HCT116 (cell line): Measurements from ENCODE around the gene UNKL.

Experiments used
- CBX3 ChIP-seq: IDR thresholded peaks from 2 replicates; pipeline ENCODE4 v1.6.1; 2012; ENCODE audit warnings: low read depth
- CTCF ChIP-seq, 3 experiments: fragments of 200-600 bp in 1 of 3; sonication (generic) in 1 of 3; IDR thresholded peaks in 2 of 3; conservative IDR thresholded peaks in 1 of 3; 2 replicates each; pipeline ENCODE4 v1.5.1; 2012 to 2017; ENCODE audit warnings: low read depth in 2 of 3, low read length in 2 of 3, antibody characterized with exemption in 1 of 3, borderline replicate concordance in 1 of 3, control low read depth in 1 of 3, mild to moderate bottlenecking in 1 of 3, mixed read lengths in 1 of 3, mixed run types in 1 of 3, moderate library complexity in 1 of 3; ENCODE audit not compliant: insufficient read depth in 1 of 3
- EGR1 ChIP-seq: IDR thresholded peaks from 2 replicates; pipeline ENCODE4 v1.6.1; 2012; ENCODE audit warnings: low read depth
- EZH2 ChIP-seq: fragments of 200-600 bp; sonication (generic); IDR thresholded peaks from 2 replicates; pipeline ENCODE4 v1.6.1; 2017; ENCODE audit warnings: antibody characterized with exemption, mixed run types
- JUND ChIP-seq: IDR thresholded peaks from 2 replicates; pipeline ENCODE4 v1.6.1; 2012
- MAX ChIP-seq: IDR thresholded peaks from 2 replicates; pipeline ENCODE4 v1.6.1; 2012
- POLR2A ChIP-seq: IDR thresholded peaks from 2 replicates; pipeline ENCODE4 v1.7.0; 2011; ENCODE audit warnings: borderline replicate concordance; ENCODE audit not compliant: insufficient read depth, insufficient read length; ENCODE audit errors: extremely low read depth
- POLR2AphosphoS5 ChIP-seq: IDR thresholded peaks from 2 replicates; pipeline ENCODE4 v1.6.1; 2011; ENCODE audit warnings: mild to moderate bottlenecking, low read depth, low read length, moderate library complexity
- RAD21 ChIP-seq: IDR thresholded peaks from 2 replicates; pipeline ENCODE4 v1.6.1; 2012; ENCODE audit warnings: low read depth, mild to moderate bottlenecking
- REST ChIP-seq: IDR thresholded peaks from 2 replicates; pipeline ENCODE4 v1.6.1; 2012; ENCODE audit warnings: low read depth
- SP1 ChIP-seq: IDR thresholded peaks from 2 replicates; pipeline ENCODE4 v1.6.1; 2012; ENCODE audit warnings: low read depth
- SRF ChIP-seq: IDR thresholded peaks from 2 replicates; pipeline ENCODE4 v1.6.1; 2012; ENCODE audit warnings: low read depth
- YY1 ChIP-seq: IDR thresholded peaks from 2 replicates; pipeline ENCODE4 v1.6.1; 2011; ENCODE audit warnings: low read length, low read depth, moderate library complexity, mild to moderate bottlenecking; ENCODE audit not compliant: insufficient replicate concordance; ENCODE audit errors: extremely low read depth
- ZBTB33 ChIP-seq: IDR thresholded peaks from 2 replicates; pipeline ENCODE4 v1.6.1; 2011; ENCODE audit warnings: mild to moderate bottlenecking, low read length, moderate library complexity; ENCODE audit not compliant: insufficient replicate concordance; ENCODE audit errors: extremely low read depth

GRCh38 chr16:1390239-1390779, 24.2 kb downstream of the UNKL start:
- TF ChIP-seq CTCF (IDR thresholded peaks at IDR 0.05 in 2 of 3, conservative IDR thresholded peaks at IDR 0.05 in 1 of 3; ENCODE audit: borderline replicate concordance in 1 of 3, insufficient read depth in 1 of 3, low read depth in 2 of 3, low read length in 2 of 3) (no peak), YY1 (no peak), RAD21 (no peak), POLR2A (no peak), POLR2AphosphoS5 (no peak), SP1 (no peak), ZBTB33 (no peak), MAX (no peak), REST (no peak), CBX3 (no peak), SRF (no peak), EZH2 (no peak), JUND (no peak), EGR1 (no peak)
